GM19351 (cell line): ENCODE measurements around the gene BRD1.

Experiments
- ATAC-seq: cut with Tn5 transposase; IDR thresholded peaks from one replicate; pipeline ENCODE4 v1.9.1; 2021; ENCODE audit warnings: mild to moderate bottlenecking, moderate library complexity; ENCODE audit not compliant: unreplicated experiment

BRD1 gene

DNA sequence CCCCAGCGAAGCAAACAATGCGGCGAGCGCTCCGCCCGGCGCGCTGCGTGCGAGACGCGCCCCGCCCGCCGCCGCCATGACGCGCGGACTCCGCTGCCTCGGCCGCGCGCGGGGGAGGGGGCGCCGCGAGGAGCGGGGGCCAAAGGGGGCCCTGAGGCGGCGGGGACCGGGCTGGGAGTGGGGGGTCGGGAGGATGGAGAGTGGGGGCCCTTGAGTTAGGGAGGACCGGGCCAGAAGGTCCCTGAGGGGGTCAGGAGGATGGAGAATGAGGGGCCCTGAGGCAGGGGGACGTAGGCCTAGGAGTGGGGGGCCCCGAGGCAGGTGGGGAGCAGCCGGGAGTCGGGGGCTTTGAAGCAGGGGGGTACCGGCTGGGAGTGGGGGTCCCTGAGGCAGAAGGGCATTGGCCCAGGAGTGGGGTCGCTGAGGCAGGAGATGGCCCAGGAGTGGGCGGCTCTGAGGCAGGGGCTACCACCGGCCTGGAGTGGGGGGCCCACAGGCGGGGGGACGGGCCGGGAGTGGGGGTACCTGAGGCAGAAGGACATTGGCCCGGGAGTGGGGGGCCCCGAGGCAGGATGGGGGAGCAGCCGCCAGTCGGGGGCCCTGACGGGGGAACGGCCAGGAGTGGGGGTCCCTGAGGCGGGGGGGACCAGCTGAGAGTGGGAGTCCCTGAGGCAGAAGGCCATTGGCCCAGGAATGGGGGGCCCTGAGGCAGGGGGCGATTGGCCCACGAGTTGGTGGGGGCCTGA is at the start of gene BRD1:
BRD1 (minus strand) TSS at position 21 of the 746 bp plus-strand sequence. CDS start 3,556 bp downstream, outside the sequence.
- no peak for ATAC-seq

DNA sequence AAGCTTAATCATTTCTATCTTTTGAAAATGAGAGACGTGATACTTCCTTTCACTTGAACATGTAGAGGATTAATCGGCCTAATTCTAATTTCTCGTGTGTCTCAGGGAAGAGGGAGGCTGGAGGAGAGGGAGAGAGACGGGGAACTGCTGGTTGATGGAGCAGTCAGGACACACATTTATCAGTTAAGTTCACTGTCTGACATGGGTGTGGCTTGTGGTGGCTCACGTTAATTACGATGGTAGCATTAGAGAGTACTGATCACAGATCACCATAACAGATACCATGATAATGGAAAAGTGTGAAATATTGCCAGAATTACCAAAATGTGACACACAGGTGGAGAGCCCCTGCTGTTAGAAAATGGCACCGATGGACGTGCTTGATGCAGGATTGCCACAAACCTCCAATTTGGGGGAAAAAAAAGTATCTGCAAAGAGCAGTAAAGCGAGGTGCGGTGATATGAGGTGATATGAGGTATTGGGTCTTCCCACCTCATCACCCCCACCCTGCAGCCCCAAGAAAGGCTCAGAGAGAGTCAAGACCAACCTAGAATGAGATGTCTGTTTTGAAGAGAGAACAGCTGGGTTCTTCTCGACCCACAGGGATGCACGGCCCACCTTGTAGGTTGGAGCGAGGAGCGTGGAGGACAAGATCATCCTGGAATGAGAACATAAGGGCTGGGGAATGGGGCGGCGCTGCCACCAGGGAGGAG is 45.7 kb upstream of the BRD1 start:
- no peak for ATAC-seq

DNA sequence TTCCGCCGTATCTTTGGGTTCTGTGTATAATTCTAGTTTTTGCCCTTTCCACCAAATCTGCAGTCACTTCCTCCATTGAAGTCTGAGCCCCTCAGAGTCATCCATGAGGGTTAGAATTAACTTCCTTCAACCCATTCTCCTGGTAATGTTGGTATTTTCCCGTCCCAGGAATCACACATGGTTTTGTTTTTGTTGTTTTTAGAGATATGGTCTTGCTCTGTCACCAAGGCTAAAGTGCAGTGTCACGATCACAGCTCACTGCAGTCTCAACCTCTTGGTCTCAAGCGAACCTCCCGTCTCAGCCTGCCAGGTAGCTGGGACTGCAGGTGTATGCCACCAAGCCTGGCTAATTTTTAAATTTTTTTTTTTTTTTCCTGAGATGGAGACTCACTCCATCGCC is 44.7 kb upstream of the BRD1 start:
- no peak for ATAC-seq

DNA sequence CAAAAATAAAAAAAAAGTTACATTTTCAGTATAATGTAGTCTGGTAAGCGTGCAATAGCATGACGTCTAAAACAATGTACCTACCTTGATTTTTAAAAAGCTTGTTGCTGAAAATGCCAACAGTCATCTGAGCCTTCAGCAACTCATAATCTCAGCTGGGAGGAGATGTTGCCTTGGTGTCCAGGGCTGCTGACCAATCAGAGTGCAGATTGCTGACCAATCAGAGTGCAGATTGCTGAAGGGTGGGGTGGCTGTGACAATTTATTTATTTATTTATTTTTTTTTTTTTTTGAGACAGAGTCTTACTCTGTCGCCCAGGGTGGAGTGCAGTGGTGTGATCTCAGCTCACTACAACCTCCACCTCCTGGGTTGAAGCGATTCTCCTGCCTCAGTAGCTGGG is 43.8 kb upstream of the BRD1 start:
- ATAC-seq: no peak

DNA sequence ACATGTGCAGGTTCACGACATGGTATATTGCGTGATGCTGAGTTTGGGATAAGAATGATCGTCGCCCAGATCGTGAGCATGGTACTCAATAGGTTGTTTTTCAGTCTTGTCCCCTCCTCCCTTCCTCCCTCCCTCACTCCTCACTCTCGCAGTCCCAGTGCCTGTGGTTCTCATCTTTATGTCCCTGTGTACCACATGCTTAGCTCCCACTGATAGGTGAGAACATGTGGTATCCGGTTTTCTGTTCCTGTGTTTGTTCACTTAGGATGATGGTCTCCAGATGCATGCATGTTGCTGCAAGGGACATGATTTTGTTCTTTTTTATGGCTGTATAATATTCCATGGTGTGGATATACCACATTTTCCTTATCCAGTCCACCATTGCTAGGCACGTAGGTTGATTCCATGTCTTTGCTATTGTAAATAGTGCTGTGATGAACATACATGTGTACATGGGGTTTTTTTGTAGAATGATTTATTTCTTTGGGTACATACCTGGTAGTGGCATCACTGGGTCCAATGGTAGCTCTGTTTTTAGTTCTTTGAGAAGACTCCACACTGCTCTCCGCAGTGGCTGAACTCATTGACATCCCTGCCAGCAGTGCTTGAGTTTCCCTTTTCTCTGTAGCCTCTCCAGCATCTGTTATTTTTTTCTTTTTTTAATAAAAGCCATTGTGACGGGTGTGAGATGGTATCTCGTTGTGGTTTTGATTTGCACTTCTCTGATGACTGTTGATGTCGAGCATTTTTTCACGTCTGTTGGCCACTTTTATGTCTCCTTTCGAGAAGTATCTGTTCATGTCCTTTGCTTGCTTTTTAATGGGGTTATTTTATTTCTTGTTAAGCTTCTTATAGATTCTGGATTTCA is 42.4 kb upstream of the BRD1 start:
- no peak for ATAC-seq

DNA sequence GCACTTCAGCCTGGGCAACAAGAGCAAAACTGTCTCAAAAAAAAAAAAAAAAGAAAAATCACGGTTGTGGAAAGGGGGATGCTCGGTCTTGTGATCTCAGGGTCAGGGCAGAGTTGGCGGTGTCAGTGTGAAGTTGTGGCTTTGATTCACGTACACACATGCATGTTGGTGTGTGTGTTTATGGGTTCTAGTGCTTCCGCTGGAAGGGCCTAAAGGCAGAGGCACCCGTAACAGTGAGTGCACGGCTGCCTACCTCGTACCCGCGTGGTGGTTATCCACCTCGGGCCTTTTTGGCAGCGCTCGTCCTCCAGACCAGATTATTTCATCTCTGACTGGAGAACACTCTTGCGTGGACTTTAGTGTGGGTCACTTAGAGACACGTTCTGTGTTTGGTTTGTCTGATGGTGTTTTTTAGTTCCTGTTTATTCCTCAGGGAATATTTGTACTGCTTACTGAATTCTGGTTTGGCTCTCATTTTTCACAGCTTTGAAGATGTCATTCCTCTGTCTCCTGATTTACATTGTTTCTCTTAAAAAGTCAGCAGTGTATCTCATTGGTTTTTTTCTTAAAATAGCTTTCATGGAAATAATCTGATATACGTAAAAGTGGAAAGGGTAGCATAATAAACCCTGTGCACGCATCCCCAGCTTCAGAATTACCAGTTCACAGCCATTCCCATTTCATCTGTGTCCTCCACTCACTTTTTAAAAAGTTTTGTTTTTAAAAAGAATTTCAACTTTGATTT is 41.6 kb upstream of the BRD1 start:
- no peak for ATAC-seq

DNA sequence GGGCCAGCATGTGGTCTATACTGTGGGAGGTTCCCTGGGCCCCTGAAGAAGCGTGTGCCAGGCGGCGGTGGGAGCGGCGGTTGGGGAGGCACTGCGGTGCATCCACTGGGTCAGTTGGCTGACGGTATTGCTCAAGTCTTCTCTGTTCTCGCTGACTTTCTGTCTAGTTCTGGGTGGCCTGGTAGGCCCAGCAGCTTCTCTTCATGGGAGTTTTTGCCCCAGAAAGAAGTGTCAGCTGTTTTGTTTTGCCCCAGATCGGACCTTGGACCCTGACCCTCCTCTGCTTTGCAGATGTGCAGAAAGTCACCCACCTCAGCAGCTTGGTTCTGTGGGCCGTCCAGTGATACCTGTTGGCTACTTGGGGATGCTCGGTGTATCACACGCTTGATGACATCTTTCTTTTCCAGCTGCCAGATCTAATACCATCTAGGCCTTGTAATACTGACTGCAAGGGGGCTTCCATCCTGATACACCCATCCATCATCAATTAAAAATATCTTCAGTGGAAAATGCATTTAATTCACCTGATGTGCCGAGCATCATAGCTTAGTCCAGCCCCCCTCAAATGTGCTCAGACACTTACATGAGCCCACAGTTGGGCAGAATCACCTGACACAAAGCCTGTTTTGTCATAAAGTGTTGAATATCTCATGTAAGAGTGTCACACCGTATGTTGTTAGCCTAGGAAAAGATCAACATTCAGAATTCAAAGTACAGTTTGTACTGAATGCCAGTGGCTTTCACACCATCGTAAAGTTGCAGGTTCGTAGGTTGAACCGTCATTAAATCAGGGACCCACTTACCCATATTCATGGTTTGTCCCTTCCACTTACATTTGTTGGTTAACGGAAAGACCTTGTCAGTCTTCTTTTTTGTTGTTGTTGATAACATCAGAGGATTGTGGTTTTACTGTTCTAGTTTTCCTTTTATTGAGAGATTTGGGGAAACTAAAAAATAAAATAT is 39.9 kb upstream of the BRD1 start:
- no peak for ATAC-seq

DNA sequence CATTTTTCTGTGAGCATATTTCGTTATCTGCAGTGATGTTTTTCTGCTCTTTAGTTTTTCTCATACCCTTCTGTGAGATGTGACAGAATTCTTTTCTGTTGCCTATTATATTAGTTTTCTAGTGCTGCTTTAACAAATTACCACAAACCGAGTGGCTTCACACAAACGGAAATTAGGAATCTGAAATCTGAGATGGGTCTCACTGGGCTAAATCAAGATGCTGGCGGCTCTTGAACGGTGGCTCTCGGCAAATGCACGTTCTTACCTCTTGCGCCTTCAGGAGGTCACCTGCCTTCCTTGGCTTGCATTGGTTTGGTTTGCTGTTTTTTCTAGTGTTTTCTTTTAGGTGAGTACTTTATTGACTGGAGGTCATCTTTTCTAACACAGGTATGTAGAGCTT is 39.0 kb upstream of the BRD1 start:
- ATAC-seq: no peak

DNA sequence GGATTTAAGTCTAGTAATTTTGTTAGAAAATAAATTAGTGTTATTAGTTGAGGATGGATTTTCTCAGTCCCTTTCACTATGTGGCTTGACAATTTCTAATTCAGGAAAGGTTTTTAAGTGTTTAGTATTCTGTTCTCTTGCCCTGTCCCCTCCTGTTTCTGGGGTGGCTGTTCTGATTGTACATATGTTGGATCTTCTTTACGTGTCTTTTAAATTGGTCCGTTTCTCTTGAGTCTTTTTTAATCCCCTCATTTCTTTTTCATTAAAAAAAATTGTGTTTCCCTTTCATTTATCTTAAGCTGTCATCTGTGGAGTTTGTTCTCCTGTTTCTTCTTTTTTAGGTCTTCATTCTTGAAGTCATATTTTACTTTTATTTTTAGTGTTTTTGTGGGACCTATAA is 38.5 kb upstream of the BRD1 start:
- no peak for ATAC-seq

DNA sequence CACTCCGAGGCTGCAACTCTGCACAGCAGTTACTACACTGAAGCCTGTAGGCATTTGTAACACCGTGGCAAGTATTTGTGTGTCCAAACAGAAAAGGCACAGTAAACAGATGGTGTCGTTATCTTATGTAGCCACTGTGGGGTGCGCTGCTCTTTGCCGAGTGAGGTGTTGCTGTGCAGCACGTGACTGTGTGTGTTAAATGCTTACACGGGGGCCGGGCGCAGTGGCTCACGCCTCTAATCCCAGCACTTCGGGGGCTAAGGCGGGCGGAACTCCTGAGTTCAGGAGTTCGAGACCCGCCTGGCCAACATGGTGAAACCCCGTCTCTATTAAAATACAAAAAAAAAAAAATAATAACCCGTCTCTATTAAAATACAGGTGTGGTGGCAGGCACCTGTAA is 37.5 kb upstream of the BRD1 start:
- ATAC-seq: no peak

DNA sequence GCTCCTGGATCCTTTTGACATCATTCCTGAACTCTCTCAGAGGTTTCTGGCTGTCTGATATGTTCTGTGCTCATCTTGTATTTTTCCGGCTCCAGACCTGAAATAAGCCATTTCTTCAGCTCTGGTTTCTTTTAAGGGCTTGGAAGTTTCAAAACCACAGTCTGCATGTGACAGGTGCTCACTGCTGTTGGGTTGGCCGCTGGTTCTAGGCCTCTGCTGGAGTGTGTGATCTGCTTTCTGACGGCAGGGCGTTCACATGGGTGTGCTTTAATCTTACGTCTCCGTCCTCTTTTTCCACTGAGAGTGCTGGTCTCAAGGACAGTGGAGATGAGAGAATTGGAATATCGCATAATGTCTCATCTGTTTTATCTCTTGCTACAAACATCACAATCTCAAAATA is 36.3 kb upstream of the BRD1 start:
- no peak for ATAC-seq

DNA sequence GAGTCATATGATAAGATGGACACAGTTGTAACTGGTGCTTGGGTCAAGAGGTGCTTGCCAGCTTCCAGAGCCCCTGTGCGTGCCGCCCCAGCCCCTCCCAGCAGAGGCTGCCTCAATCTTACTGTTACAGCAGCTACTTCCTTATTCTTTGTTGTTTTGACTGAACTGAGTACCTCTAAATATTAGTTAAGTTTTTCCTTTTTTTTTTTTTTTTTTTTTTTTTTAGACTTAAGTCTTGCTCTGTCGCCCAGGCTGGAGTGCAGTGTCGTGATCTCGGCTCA is 34.8 kb upstream of the BRD1 start:
- no peak for ATAC-seq

DNA sequence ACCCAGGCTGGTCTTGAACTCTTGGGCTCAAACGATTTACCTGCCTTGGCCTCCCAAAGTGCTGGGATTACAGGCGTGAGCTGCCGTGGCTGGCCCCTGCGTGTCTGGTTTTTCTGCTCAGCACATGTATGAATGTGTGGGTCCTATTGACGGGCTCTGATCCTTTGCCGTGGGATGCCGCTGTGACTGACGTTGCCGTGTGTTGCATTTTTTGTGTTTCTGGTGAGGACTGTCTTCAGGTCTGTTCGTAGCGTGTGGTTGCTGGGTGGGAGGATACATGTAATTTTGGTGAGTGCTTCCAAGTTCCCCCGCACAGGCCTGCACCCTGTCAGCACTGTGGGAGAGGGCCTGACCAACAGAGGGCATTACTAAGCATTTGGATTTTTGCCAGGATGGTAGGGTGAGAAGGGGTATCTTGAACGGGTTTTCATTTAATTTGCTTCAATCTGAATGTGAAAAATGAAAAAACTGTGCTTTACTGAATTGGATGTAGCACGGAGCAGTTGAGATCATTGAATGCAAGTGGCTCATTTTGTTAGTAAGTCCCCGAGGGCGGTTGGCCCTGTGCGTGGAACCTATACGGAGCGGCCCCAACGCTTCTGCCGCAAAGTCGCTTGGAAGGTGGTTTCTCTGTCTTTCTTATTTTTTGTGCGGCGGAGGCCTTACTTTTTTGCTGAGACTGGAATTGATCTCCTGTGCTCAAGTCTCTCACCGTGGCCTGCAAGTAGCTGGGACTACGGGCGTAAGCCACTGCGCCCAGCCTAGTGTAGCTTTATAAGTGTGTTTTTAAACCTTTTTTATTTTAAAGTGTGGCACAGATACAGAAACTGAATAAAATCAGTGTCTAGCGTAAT is 34.2 kb upstream of the BRD1 start:
- no peak for ATAC-seq

DNA sequence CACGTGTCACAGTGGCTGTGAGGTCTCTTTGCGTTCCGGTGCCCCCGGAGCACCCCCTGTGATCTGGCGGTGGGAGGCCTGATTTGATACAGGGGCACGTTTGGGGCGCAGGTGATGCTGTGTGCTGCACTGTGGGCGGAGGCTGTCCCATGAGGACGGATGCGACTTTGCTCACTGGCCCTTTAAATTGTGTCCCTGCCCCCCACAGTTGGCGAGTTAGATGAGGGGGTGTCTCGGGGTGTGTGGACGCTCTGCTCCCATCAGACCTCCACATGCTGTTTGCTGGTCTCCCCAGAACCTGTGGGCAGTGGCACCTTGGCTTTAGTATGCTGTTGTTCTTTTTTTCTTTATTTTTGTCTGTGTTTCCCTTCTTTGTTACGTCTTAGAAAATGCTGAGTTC is 31.2 kb upstream of the BRD1 start:
- ATAC-seq: no peak

DNA sequence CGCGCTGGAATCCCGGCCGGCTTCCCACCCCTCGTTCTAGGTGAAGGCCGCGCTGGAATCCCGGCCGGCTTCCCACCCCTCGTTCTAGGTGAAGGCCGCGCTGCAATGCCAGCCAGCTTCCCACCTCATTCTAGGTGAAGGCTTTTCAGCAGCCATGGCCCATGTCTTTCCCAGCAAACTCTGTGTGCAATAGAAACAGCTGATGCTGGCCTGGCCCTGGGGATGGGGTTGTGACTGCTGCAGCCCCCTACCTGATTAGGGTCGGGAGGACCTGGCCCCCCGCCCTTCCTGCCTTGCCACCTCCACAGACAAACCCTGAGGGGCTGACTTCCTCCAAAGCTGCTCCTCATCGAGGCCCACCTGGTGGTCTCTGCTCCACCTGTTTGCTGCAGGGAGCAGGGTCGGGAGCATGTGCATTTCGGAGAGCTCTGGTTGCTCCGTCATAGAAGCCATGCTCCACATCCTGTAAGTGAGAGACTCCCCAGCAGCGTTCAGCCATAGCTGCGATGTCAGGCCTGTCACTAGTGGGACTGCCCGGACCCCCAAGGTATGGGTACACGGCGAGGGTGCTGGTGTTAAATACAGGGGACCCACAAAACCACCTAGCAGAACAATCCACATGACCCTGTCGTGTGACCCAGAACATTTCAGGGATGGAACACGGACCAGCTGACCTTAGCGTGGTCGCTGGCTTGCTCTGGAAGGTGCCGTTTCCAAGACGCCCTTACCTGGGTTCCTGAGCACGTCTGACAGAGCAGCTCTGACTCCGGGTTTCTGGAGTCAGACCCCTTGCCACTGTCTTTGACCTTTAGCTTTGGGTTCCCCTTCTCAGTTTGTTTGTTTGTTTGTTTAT is 29.3 kb upstream of the BRD1 start:
- ATAC-seq: no peak

DNA sequence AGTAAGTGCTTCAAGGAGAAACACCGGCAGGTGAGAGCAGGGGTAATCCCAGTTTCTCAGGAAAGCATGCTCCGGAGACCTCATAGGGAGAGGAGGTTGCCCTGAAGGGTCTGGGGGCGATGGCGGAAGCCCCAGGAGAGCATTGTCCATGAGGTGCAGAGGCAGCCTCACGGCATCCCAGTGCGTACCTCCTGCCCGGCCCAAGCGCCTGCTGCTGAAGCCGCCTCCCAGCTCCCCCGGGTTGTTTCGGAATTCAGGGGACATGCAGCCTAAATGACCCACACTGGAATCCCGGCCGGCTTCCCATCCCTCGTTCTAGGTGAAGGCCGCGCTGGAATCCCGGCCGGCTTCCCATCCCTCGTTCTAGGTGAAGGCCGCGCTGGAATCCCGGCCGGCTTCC is 28.7 kb upstream of the BRD1 start:
- no peak for ATAC-seq

DNA sequence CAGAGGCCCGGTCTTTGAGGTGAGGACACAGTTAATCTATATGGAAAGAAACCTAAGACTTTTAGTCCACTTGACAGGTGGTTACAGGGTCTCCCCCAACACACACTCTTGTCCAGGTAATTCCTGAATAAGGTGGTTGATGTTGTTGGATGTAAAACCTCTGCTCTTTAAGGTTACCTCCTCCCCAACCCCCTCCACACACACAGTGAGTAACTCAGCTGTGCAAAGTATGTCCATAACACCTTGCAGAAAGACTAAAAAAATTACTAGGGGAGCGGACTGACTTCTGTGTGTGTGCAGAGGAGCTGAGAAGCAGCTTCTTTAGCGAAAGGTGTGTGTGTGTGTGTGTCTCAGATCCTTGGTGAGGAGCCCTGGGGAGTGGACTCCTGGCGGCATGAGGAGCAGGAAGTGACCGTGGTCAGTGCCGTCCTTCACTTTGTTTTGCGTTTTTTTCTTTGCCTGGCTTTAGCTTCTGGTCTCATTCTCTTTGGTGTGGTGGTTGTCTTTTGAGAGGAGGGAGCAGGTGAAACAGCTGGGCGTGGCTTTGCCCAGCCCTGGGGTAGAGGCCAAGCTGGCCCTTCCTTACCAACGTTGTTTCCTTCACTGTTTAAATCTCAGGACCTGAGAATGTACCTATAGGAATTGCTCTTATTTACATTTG is 27.7 kb upstream of the BRD1 start:
- ATAC-seq: no peak
